GM12875 (cell line): ENCODE results near the gene RNU6-7.

Experiments
- H3K4me3 ChIP-seq: one replicate; pipeline ENCODE4 v1.5.1; 2011; ENCODE audit warnings: low read depth, low read length, control low read depth
- TF ChIP-seq, protein P1 (sequence below): IDR thresholded peaks from 2 replicates; pipeline ENCODE4 v1.5.1; 2011; ENCODE audit warnings: low read depth, mild to moderate bottlenecking, control low read depth, inconsistent platforms, low read length, moderate library complexity, borderline replicate concordance; ENCODE audit not compliant: insufficient read depth

Gene RNU6-7

DNA sequence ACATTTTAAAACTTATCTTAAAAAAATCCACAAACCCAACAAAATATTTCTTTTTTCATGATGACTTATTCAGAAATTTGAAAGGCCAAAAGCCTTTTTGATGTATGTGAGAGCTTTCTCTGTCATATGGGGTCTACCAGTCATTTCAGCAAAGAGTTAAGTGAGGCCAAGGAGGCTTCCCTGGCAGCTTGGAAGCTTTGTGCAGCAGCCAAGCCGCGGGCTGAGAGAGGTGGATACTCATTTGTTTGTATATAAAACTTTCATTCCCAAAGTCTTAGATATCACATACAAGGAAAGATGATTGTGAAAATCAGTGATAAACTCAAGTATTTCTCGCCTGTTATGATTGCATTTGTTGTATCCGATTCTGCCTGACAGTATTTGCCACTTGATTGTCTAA, 49.7 kb downstream of the RNU6-7 start:
- H3K4me3 ChIP-seq: no peak overlapping the region
- TF ChIP-seq, protein P1, sequence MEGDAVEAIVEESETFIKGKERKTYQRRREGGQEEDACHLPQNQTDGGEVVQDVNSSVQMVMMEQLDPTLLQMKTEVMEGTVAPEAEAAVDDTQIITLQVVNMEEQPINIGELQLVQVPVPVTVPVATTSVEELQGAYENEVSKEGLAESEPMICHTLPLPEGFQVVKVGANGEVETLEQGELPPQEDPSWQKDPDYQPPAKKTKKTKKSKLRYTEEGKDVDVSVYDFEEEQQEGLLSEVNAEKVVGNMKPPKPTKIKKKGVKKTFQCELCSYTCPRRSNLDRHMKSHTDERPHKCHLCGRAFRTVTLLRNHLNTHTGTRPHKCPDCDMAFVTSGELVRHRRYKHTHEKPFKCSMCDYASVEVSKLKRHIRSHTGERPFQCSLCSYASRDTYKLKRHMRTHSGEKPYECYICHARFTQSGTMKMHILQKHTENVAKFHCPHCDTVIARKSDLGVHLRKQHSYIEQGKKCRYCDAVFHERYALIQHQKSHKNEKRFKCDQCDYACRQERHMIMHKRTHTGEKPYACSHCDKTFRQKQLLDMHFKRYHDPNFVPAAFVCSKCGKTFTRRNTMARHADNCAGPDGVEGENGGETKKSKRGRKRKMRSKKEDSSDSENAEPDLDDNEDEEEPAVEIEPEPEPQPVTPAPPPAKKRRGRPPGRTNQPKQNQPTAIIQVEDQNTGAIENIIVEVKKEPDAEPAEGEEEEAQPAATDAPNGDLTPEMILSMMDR: no peak
